ENCODE measurements around the gene PEX3. TPM values are rescaled to one million over a fixed set of nuclear protein-coding genes. Genes with fewer than 3 reads are reported as not detected.

The PEX3 gene
- total and polyA plus RNA-seq, 7 experiments from 2014 or later = 10.9 to 28.8 (median 25.4) TPM

DNA sequence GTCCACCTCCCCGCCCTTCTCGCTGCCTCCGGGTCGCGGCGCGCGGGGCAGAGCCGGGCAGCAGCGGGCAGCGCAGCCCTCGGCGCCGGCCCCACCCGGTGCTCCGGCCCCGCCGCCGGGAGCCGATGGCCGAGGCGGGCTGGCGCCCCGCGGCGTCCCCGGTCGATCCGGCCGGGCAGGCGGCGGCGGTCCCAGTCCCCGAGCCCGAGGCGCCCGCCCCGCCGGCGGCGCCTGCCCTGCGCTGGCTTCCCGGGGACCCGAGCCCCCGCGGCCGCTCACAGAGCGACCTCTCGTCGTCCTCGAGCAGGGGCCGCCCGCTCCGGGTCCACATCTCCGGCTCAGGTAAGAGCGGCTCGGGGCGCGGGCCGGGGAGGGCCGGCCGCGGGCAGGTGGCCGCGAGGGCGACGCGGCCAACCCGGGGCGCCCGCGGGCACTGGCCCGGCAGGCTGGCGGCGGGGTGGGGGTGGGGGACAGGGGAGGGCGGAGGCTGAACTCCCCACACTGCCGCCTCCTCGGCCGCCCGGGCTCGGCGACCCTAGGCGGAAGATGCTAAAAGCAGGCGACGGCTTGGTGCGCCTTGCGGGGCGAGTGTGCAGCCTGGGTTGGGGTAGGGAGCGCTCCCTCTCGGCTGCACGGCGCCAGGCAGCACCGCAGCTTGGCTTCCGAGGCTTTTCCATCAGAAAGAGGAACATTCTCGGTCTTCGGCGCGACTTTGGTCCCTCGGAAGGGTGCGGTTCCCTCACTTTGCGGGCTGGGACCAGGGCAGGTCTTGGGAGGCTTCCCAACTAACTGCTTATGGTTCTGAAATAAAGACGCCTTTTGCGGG is 86.5 kb downstream of the PEX3 start:
- DNase-seq (peak; percentile 37 to 69 (median 57)), ATAC-seq (peak; percentile 83)
- H3K27ac Mint-ChIP-seq = peak overlapping the region in 7 of 9 donors; percentile 59 to 89 (median 76)
- Histone ChIP-seq H3K36me3 (ENCODE audit: control insufficient read depth in 2 of 3, insufficient read depth in 3 of 3, low read length in 3 of 3) (no peaks in the 10 kb centered on the region), H3K27me3 (ENCODE audit: control insufficient read depth in 2 of 2, insufficient read depth in 2 of 2, low read length in 2 of 2) (no peaks in the 10 kb centered on the region), H3K9me3 (ENCODE audit: control insufficient read depth in 2 of 3, low read length in 3 of 3) (no peaks in the 10 kb centered on the region), H3K27ac (ENCODE audit: low read depth, low read length) (peak overlapping the region; percentile 60), H3K4me1 (ENCODE audit: control insufficient read depth in 2 of 2, insufficient read depth in 2 of 2, low read length in 2 of 2) (peaks cover 27 to 28% of the 10 kb centered on the region in 2 donors), H3K4me3 (ENCODE audit: low read length) (peak overlapping the region; percentile 74)
- H3K27me3 Mint-ChIP-seq = no peaks in the 10 kb centered on the region
- peak overlapping the region; percentile 81 to 92 (median 84) for H3K4me3 Mint-ChIP-seq
- intact Hi-C loops (cut with micrococcal nuclease) = loop anchor here (1.0 to 10.0 kb wide), 11 partner anchors 8 to 614 kb away; partner anchors contain the start of genes ADAT2 (in 2 of the 2), FUCA2 (in 2 of the 2), PEX3 (in 2 of the 2) and HIVEP2 (in 1 of the 2)
- POLR2A ChIA-PET = interaction anchor here (2.0 to 2.5 kb wide), 2 partner anchors 9 to 86 kb away, joined by 4 to 6 read pairs; partner anchors contain the start of genes ADAT2 and PEX3
- H3K9me3 Mint-ChIP-seq = no peaks in the 10 kb centered on the region
- peaks cover 0 to 6% (median 0%) of the 10 kb centered on the region in 5 donors for H3K36me3 Mint-ChIP-seq
- CTCF ChIA-PET = interaction anchor here (0.6 to 1.6 kb wide), 4 partner anchors 10 to 477 kb away, joined by 3 to 5 read pairs (median 4); no protein-coding TSS in a partner anchor
- peaks cover 17 to 47% (median 37%) of the 10 kb centered on the region in 7 donors for H3K4me1 Mint-ChIP-seq

DNA sequence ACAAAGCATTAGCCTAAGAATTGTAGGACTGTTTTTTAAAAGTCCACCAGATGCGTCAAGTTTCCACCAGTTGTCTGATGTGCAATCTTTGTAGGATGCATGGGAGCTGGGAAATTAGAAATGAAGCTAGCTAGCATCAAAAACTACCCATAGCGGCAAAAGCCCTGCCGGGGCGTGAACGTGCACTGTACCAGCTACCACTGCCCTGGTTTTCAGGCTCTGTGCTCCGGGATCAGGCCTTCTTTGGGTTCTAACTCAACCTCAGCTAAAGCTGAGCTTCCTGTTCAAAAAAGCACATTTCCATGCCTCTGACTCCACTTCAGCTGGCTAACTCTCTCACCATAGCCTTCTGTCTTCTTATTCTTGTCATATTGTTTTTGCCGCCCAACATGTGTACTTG is 87.8 kb downstream of the PEX3 start:
- ATAC-seq (no peak), DNase-seq (no peak)
- Mint-ChIP-seq H3K36me3 (peaks cover 0 to 6% (median 0%) of the 10 kb centered on the region in 5 donors), H3K27ac (peak overlapping the region in 8 of 9 donors; percentile 55 to 86 (median 74)), H3K9me3 (no peaks in the 10 kb centered on the region), H3K4me3 (peak overlapping the region; percentile 81 to 88 (median 84)), H3K4me1 (peaks cover 30 to 59% (median 48%) of the 10 kb centered on the region in 7 donors), H3K27me3 (no peaks in the 10 kb centered on the region)
- intact Hi-C loops (cut with micrococcal nuclease) = loop anchor here in 1 of 2 donors (10.0 kb wide), 1 partner anchor 594 kb away; the partner anchor contains the start of gene HIVEP2
- no peaks in the 10 kb centered on the region for H3K9me3 ChIP-seq (ENCODE audit: control insufficient read depth in 2 of 3, low read length in 3 of 3)
- no peaks in the 10 kb centered on the region for H3K27me3 ChIP-seq (ENCODE audit: control insufficient read depth in 2 of 2, insufficient read depth in 2 of 2, low read length in 2 of 2)
- H3K36me3 ChIP-seq (ENCODE audit: control insufficient read depth in 2 of 3, insufficient read depth in 3 of 3, low read length in 3 of 3) = no peaks in the 10 kb centered on the region
- ChIA-PET POLR2A (interaction anchor here (1.2 to 2.5 kb wide), 3 partner anchors 8 to 88 kb away, joined by 4 to 6 read pairs (median 4); partner anchors contain the start of genes ADAT2 and PEX3), CTCF (interaction anchor here (0.9 to 1.6 kb wide), 5 partner anchors 9 to 476 kb away, joined by 3 to 5 read pairs (median 3); no protein-coding TSS in a partner anchor)
- no peak overlapping the region for H3K27ac ChIP-seq (ENCODE audit: low read depth, low read length)
- H3K4me1 ChIP-seq (ENCODE audit: control insufficient read depth in 2 of 2, insufficient read depth in 2 of 2, low read length in 2 of 2) = peaks cover 34 to 40% of the 10 kb centered on the region in 2 donors
- H3K4me3 ChIP-seq (ENCODE audit: low read length) = peak overlapping the region; percentile 74

DNA sequence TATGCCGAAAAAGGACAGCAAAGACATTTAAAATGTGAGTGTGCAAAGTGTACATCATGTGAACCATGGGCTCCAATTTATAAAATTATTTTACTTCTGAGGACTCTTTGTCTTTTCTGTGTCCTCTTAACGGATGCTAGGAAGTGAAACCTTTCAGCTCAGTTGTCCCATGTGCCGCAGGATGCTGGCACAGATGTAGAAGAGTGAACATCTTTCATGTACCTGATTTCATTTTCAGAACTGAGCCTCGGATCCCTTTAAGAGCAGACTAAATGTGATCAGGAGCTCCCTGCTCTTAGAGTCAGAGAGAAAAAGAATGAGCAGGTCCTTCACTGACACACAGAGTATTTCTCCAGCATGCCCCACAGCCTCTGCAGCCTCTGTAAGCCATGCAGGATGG is 88.5 kb downstream of the PEX3 start:
- Histone ChIP-seq H3K4me1 (ENCODE audit: control insufficient read depth in 2 of 2, insufficient read depth in 2 of 2, low read length in 2 of 2) (peaks cover 34 to 47% of the 10 kb centered on the region in 2 donors), H3K27ac (ENCODE audit: low read depth, low read length) (no peak overlapping the region), H3K27me3 (ENCODE audit: control insufficient read depth in 2 of 2, insufficient read depth in 2 of 2, low read length in 2 of 2) (no peaks in the 10 kb centered on the region), H3K9me3 (ENCODE audit: control insufficient read depth in 2 of 3, low read length in 3 of 3) (no peaks in the 10 kb centered on the region), H3K36me3 (ENCODE audit: control insufficient read depth in 2 of 3, insufficient read depth in 3 of 3, low read length in 3 of 3) (no peaks in the 10 kb centered on the region), H3K4me3 (ENCODE audit: low read length) (peak overlapping the region; percentile 74)
- peaks cover 34 to 65% (median 53%) of the 10 kb centered on the region in 7 donors for H3K4me1 Mint-ChIP-seq
- no peaks in the 10 kb centered on the region for H3K9me3 Mint-ChIP-seq
- peaks cover 0 to 6% (median 0%) of the 10 kb centered on the region in 5 donors for H3K36me3 Mint-ChIP-seq
- no peaks in the 10 kb centered on the region for H3K27me3 Mint-ChIP-seq
- ATAC-seq (no peak), DNase-seq (no peak)
- H3K27ac Mint-ChIP-seq = peak overlapping the region in 4 of 9 donors; percentile 33 to 76 (median 58)
- intact Hi-C loops (cut with micrococcal nuclease) = loop anchor here in 1 of 2 donors (10.0 kb wide), 1 partner anchor 594 kb away; the partner anchor contains the start of gene HIVEP2
- H3K4me3 Mint-ChIP-seq = peak overlapping the region in 8 of 10 donors; percentile 20 to 88 (median 83)
- CTCF ChIA-PET = interaction anchor here (0.9 to 1.2 kb wide), 2 partner anchors 10 to 13 kb away, joined by 3 read pairs; no protein-coding TSS in a partner anchor
- POLR2A ChIA-PET = interaction anchor here (1.2 to 2.5 kb wide), 2 partner anchors 14 to 88 kb away, joined by 4 to 6 read pairs; partner anchors contain the start of genes ADAT2 and PEX3

DNA sequence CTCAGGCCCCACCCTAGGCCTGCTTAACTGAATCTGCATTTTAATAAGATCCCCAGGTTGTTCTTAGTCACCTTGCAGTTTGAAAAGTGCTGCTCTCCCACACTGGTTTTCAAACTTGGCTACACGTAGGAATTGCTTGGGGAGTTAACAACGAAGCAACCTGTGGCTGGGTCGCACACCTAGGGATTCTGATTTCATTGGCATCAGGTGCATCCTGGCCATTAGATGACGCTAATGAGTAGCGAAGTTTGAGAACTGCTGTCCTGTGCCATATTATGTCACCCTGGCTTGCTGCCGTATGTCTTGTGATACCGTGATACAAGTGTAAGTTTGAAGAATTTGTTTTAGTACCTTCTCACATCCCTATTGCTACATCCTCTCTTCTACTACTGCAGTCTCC is 89.1 kb downstream of the PEX3 start:
- no peaks in the 10 kb centered on the region for H3K36me3 ChIP-seq (ENCODE audit: control insufficient read depth in 2 of 3, insufficient read depth in 3 of 3, low read length in 3 of 3)
- ChIA-PET CTCF (interaction anchor here (0.6 to 1.2 kb wide), 2 partner anchors 12 to 16 kb away, joined by 3 read pairs; no protein-coding TSS in a partner anchor), POLR2A (interaction anchor here (1.2 kb wide), 1 partner anchor 15 kb away, joined by 4 read pairs; no protein-coding TSS in a partner anchor)
- intact Hi-C loops (cut with micrococcal nuclease) = loop anchor here in 1 of 2 donors (10.0 kb wide), 3 partner anchors 595 to 805 kb away; partner anchors contain the start of gene HIVEP2
- DNase-seq = no peak
- no peak for ATAC-seq
- H3K9me3 ChIP-seq (ENCODE audit: control insufficient read depth in 2 of 3, low read length in 3 of 3) = no peaks in the 10 kb centered on the region
- H3K27me3 ChIP-seq (ENCODE audit: control insufficient read depth in 2 of 2, insufficient read depth in 2 of 2, low read length in 2 of 2) = no peaks in the 10 kb centered on the region
- Mint-ChIP-seq H3K27ac (peak overlapping the region in 8 of 9 donors; percentile 1 to 83 (median 47)), H3K4me3 (peak overlapping the region in 8 of 10 donors; percentile 1 to 84 (median 24)), H3K36me3 (peaks cover 0 to 8% (median 0%) of the 10 kb centered on the region in 5 donors), H3K27me3 (no peaks in the 10 kb centered on the region), H3K9me3 (no peaks in the 10 kb centered on the region), H3K4me1 (peaks cover 34 to 70% (median 58%) of the 10 kb centered on the region in 7 donors)
- peaks cover 40 to 53% of the 10 kb centered on the region in 2 donors for H3K4me1 ChIP-seq (ENCODE audit: control insufficient read depth in 2 of 2, insufficient read depth in 2 of 2, low read length in 2 of 2)
- H3K27ac ChIP-seq (ENCODE audit: low read depth, low read length) = no peak overlapping the region
- peak overlapping the region; percentile 74 for H3K4me3 ChIP-seq (ENCODE audit: low read length)

DNA sequence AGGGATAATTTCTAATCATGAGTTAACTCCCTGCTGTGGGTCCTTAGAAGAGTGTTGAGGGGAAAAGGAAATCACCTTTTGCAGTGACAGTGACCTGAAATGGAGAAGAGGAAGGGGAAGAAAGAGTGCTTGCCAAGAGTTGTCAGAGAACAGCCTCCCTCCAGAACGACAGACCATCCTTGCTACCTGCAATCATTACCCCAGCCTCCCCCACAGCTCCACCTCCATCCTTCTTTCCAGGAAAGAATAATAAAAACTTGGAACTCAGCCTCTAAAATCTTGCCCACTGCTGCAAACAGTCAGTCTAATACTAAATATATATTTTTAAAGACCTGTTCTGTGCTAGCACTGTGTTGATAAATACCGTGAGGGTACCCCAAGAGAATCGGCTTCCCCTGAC is 89.6 kb downstream of the PEX3 start:
- Histone ChIP-seq H3K36me3 (ENCODE audit: control insufficient read depth in 2 of 3, insufficient read depth in 3 of 3, low read length in 3 of 3) (no peaks in the 10 kb centered on the region), H3K27me3 (ENCODE audit: control insufficient read depth in 2 of 2, insufficient read depth in 2 of 2, low read length in 2 of 2) (no peaks in the 10 kb centered on the region), H3K4me1 (ENCODE audit: control insufficient read depth in 2 of 2, insufficient read depth in 2 of 2, low read length in 2 of 2) (peaks cover 43 to 57% of the 10 kb centered on the region in 2 donors), H3K4me3 (ENCODE audit: low read length) (no peak overlapping the region), H3K27ac (ENCODE audit: low read depth, low read length) (no peak overlapping the region), H3K9me3 (ENCODE audit: control insufficient read depth in 2 of 3, low read length in 3 of 3) (no peaks in the 10 kb centered on the region)
- Mint-ChIP-seq H3K27ac (peak overlapping the region in 8 of 9 donors; percentile 1 to 83 (median 34)), H3K4me1 (peaks cover 37 to 74% (median 61%) of the 10 kb centered on the region in 7 donors), H3K9me3 (no peaks in the 10 kb centered on the region), H3K36me3 (peaks cover 0 to 9% (median 0%) of the 10 kb centered on the region in 5 donors), H3K27me3 (no peaks in the 10 kb centered on the region), H3K4me3 (peak overlapping the region in 7 of 10 donors; percentile 1 to 82 (median 12))
- ATAC-seq = no peak
- ChIA-PET CTCF (no interaction called here), POLR2A (no interaction called here)
- no peak for DNase-seq
- intact Hi-C loops (cut with micrococcal nuclease) = loop anchor here in 1 of 2 donors (10.0 kb wide), 2 partner anchors 675 to 805 kb away; no protein-coding TSS in a partner anchor

Measured in naive thymus-derived CD4-positive, alpha-beta T cell (primary cell).